Fibroblast of mammary gland (primary cell): Measurements from ENCODE around the gene TIMM13.
"Not testable (repeated sequence)": the region's sequence is repeated elsewhere in the genome, so short reads cannot be mapped to it uniquely, and the experiment has no call there.

Experiments
- DNase-seq: peaks from one replicate; pipeline ENCODE4 v3.0.0-alpha.2; 2010; ENCODE audit warnings: low read depth
- H3K4me3 ChIP-seq: 2 replicates; pipeline ENCODE4 v1.5.1; 2011; ENCODE audit warnings: low read depth, mild to moderate bottlenecking, low read length, moderate library complexity; ENCODE audit not compliant: control insufficient read depth
- CTCF ChIP-seq: conservative IDR thresholded peaks from 2 replicates; pipeline ENCODE4 v1.5.1; 2011; ENCODE audit warnings: low read depth, low read length, inconsistent platforms; ENCODE audit not compliant: control insufficient read depth, insufficient read depth

The TIMM13 gene

GRCh38 chr19:2420490-2420889 lies 6.9 kb downstream of the TIMM13 start:
- no peak for DNase-seq
- H3K4me3 ChIP-seq, result no peak overlapping the region
- no peak for TF ChIP-seq CTCF

- TF ChIP-seq CTCF, result no peak
- DNase-seq, result no peak
- H3K4me3 ChIP-seq, result no peak overlapping the region
Measured at GRCh38 chr19:2419754-2420153, 7.6 kb downstream of the TIMM13 start.

GRCh38 chr19:2417881-2418406 lies 9.4 kb downstream of the TIMM13 start:
- H3K4me3 ChIP-seq, result no peak overlapping the region
- DNase-seq, result no peak
- TF ChIP-seq CTCF, result no peak

GRCh38 chr19:2417436-2417835 lies 9.9 kb downstream of the TIMM13 start:
- not testable (repeated sequence) for H3K4me3 ChIP-seq, DNase-seq

GRCh38 chr19:2416321-2417097 lies 10.9 kb downstream of the TIMM13 start:
- no peak for DNase-seq
- no peak for TF ChIP-seq CTCF
- H3K4me3 ChIP-seq, result no peak overlapping the region

- no peak overlapping the region for H3K4me3 ChIP-seq
- TF ChIP-seq CTCF, result no peak
- no peak for DNase-seq
Measured at GRCh38 chr19:2415973-2416319, 11.4 kb downstream of the TIMM13 start.

GRCh38 chr19:2415281-2415972 lies 12.0 kb downstream of the TIMM13 start:
- no peak for DNase-seq
- H3K4me3 ChIP-seq, result no peak overlapping the region
- TF ChIP-seq CTCF, result no peak
